Hypothalamus (tissue), 51 donors: ENCODE results near the gene YOD1.

Experiments used
- DNase-seq, 51 donors: peaks; one replicate each; lab custom pipeline; 2025; lab: John Stamatoyannopoulos, UW

YOD1 gene

DNA sequence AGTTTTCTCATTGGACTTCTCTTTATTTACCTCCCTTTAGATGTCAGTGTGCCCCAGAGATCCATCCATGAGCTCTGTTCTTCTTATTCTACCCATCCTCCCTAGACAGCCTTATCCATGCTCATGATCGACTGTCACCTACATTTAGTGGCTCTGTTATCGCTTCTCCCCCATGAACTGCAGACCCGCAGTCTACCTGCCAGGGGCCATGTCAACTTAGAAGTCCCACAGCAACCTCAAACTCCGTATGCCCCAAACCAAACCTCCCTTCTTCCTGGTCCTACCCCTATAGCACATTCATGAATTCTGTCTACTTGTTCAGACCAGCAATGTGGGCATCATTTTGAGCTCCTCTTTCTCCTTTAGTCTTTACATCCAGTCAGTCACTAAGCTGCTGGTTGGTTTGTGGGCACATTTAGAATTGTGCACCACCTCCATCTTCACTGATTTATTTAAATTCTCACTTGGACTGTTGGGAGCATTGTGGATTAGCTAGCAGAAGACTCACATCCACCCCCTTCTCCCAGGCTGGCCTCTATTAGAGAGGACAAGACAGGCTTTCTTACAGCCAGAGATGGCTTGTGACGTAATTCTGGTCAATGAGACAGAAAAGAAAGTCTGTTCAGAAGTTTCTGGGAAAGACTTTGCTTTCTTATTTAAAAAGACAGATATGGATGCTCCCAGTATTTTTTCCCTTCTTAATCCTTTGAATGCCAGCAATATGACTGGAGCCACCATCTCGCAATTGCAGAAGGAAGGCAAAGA, 37.5 kb downstream of the YOD1 start:
- no peak for DNase-seq

- no peak for DNase-seq
These were observed 40.3 kb downstream of the YOD1 start for GRCh38 chr1:207010726-207011125.

DNA sequence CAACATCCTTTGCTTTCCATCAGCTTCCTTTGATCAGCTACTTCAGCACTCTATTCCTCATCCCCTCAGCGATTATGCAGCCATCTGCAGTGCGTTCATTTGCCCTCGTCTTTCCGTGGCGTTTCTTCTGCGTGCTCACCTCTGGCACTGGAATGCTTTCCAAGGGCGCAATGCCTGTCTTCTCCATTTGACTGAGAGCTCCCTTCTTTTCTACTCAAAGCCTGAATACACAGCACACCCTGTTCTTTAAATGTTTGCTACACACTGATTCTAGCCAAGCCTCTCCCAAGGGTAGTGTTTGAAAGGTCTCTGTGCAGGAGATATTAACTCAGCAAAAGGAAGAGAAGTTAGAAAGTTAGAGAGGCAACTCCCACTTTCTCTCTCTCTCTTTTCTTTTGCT, 41.1 kb downstream of the YOD1 start:
- no peak for DNase-seq

DNA sequence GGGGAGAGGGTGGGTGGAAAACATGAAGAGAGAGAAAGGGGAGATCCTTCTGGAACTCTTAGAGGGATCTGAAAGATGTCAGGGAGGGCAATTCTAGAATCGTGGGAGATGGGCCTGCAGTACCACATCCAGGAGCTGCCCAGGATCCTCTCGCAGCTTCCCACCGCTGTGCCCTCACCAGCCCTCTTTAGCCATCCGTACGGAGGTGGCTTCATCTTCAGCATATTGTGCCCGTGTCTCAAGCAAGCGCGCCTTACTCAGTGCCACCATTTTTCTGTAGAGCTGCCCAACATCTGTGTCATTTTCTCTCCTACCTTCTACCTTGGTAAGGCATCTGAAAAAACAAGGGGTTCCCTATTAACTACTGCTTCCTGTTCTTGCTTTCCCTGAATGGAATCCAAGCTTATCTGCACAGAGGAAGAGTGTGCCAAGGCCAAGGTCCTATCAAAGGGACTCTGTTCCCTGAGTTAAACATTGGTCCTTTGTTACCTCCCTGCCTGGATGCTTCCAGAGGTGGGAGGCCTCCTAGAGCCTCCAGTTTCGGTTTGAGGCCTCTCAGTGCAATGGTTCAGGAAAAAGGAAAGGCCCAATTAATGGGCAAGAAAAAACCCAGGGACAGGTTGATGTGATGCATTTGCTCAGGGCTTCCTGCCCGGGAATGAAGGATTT, 41.7 kb downstream of the YOD1 start:
- no peak for DNase-seq

DNA sequence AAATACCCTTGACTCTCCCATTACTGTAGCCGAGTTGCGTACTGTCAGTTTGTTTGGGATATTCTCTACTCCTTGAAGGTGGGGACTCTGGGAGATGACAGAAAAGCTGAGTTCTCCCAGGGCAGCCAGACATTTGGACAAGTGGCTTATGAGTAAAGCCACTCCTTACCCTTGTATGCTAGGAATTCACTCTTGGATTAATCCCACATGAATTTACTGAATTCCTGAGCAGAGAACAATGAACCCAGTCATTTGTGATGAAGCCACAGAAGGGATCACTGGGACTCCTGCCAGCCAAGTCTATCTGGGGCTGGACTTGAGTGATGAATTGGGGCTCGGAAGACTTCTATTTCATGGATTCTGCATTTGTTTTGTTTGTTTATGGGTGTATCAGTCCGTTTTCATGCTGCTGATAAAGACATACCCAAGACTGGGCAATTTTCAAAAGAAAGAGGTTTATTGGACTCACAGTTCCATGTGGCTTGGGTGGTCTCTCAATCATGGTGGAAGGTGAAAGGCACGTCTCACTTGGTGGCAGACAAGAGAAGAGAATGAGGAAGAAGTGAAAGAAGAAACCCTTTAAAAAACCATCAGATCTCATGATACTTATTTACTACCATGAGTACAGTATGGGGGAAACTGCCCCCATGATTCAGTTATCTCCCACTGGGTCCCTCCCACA, 43.5 kb downstream of the YOD1 start:
- DNase-seq, result no peak

DNA sequence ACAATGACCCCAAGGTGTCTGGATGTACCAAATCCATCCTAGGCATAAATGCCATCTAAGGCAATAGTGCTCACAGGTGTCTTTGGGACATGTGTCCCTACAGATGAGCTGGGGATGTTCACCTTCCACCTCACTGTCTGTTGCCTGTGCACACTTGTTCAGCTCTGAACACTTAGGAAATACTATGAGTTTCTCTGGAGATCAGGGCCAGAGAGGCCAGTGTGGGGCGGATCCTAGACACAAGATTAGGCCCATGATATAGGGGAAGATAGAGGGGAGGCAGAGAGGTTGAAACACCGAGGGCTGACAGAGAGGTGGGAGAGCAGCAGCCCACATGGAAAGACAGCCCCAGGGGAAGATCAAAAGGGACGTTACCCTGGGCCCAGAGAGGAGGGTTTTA, 44.1 kb downstream of the YOD1 start:
- DNase-seq, result no peak

GRCh38 chr1:207006083-207006482, 44.9 kb downstream of the YOD1 start:
- DNase-seq, result no peak

DNA sequence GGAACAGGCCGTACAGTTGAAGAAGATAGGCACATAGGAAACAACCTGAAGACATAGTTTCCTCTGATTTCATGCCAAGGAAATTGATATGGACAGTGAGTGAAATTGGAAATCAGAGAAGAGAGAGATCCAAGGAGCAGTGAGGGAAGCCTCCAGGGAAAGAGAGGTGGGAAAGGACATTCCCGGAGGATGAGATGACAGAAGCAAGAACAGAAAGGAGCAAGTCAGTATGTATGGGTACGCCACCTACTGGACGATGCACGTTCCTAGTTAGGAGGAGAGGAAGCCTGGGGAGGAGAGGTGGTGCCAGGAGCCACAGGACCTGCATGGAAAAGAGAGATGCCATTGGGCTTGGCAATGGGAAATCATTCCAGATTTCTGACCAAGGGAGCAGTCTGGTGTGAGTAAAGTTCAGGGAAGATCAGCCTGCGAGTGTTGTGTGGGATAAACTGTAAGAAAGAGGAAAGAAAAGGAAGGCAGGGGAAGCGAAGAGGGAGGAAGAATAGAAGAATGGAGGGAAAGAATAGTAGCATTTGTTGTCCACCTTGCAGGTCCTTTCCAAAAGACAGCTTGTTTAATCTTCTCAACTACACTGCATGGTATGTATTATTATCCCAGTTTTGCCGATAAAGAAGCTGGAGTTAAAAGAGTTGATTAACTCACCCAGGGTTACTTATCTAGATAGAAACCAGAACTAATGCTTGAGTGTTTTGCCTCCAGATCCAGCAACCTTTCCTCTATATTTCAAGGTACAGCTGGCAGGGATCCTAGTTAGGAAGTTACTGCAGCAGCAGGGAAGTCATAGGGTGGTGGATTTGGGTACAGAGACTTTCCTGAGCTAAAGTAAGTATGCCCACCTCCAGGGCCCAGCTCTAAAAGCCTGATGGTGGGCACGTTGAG, 45.8 kb downstream of the YOD1 start:
- DNase-seq, result peak in 12 of 51 donors; percentile 6 to 31 (median 12)

DNA sequence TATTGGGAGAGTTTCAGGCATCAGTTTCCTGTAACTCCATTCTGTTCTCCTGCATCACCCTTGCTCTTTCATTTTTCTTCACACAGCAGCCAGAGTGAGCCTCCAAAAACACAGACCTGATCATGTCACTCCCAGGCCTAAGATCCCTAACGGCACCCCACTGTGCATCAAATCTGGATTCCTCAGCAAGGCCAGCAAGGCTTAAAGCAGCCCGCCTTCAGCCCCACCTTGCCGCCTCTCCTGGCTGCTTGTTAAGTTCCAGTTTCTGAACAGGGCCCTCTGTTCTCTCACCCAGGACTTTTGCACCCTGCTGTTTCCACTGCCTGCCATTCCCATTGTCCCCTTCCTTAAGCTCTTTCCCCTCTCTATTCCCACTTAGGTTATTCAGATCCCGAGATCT, 47.8 kb downstream of the YOD1 start:
- DNase-seq, result no peak

- no peak for DNase-seq
These were observed 48.3 kb downstream of the YOD1 start for GRCh38 chr1:207002724-207003146.

GRCh38 chr1:207001492-207002245, 49.3 kb downstream of the YOD1 start:
- no peak for DNase-seq

DNA sequence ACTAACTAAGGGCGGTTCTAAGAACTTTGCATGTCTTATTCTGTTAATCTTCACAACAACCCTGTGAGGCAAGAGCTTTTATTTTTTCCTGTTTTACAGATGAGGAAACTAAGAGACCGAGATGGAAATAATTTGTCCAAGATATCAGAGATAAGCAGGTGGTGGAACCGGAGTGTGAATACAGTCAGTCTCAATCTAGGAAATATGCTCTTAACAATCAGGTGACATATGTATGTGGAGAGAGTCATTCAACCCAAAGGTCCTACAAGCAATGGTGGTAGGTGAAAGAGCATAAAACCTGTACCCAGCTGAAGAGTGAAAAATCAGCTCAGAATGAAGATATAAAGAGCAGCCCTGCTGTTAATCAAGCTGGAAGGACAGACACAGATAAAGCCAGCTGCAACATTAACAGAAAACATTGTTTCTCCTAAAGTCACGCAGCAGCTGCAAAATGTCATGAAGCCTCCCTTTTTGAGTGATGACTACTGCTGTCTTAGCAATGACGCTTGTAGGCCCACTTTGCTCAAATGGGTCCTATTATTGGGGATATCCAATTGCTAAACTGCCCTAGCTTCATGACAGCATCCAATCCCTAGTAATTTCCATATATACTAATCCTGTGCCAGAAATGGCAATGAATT, 50.2 kb downstream of the YOD1 start:
- DNase-seq, result no peak

DNA sequence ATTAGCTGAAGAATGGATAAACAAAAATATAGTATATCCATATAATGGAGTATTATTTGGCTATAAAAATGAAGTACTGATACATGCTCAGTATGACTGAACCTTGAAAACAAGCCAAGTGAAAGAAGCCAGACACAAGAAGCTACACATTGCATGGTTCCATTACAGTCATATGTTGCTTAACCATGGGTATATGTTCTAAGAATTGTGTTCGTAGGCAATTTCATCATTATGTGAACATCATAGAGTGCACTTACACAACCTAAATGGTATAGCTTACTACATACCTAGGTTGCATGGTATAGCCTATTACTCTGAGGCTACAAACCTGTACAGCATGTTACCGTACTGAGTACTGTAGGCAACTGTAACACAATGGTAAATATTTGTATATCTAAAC, 52.2 kb downstream of the YOD1 start:
- no peak for DNase-seq
